DOHH2 (cell line): ENCODE data around the gene MAP4K4.

ENCODE experiments used
- CTCF ChIP-seq: fragments of 200-600 bp; sonication (generic); IDR thresholded peaks from one replicate; pipeline ENCODE4 v1.5.1; 2014; ENCODE audit warnings: antibody characterized with exemption, mild to moderate bottlenecking, low read depth, low read length; ENCODE audit not compliant: poor library complexity, severe bottlenecking
- EZH2phosphoT487 ChIP-seq: fragments of 200-600 bp; sonication (generic); IDR thresholded peaks from 2 replicates; pipeline ENCODE4 v1.6.1; 2017; ENCODE audit warnings: borderline replicate concordance, mild to moderate bottlenecking, antibody characterized with exemption, low read length, moderate library complexity, mixed read lengths

DNA sequence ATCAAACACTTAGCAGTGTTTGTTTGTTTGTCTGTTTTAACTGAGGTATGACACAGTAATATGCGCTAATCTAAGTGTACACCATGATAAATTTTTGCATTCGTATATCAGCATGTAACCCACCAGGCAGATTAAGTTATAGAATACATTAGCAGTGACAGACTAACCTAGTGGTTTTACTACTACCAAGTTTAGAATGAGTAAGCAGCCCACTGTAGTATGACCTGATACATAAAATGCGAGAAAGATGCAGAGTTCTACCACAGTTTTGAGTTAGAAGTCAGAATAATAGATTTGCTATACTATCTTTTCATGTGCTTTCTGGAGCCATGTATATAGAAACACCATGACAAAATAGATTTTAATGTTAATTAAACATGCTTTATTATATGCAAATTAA is 19.1 kb upstream of the MAP4K4 start:
- no peak for TF ChIP-seq EZH2phosphoT487
- no peak for TF ChIP-seq CTCF
